Parathyroid adenoma (tissue), 2 donors: ENCODE data around the gene AP3M1.
"Not testable (repeated sequence)": the region's sequence is repeated elsewhere in the genome, so short reads cannot be mapped to it uniquely, and the experiment has no call there.

Source experiments
- H2AFZ ChIP-seq: fragments of 300-600 bp; sonication (generic); one replicate; pipeline ENCODE4 v1.7.0; 2017; ENCODE audit warnings: antibody characterized with exemption, mild to moderate bottlenecking
- H3K27ac ChIP-seq: fragments of 300-600 bp; sonication (generic); one replicate; pipeline ENCODE4 v1.7.0; 2017
- H3K27me3 ChIP-seq: fragments of 300-600 bp; sonication (generic); one replicate; pipeline ENCODE4 v1.7.0; 2017; ENCODE audit warnings: low read length; ENCODE audit not compliant: control insufficient read depth, insufficient read depth
- H3K36me3 ChIP-seq: fragments of 300-600 bp; sonication (generic); one replicate; pipeline ENCODE4 v1.7.0; 2017; ENCODE audit warnings: low read length; ENCODE audit not compliant: control insufficient read depth, insufficient read depth
- H3K4me1 ChIP-seq: fragments of 300-600 bp; sonication (generic); one replicate; pipeline ENCODE4 v1.7.0; 2017; ENCODE audit warnings: control low read depth
- H3K4me2 ChIP-seq: fragments of 300-600 bp; sonication (generic); one replicate; pipeline ENCODE4 v1.7.0; 2017; ENCODE audit warnings: low read length
- H3K4me3 ChIP-seq: fragments of 300-600 bp; sonication (generic); one replicate; pipeline ENCODE4 v1.7.0; 2017; ENCODE audit warnings: low read depth, low read length
- H3K79me2 ChIP-seq: fragments of 300-600 bp; sonication (generic); one replicate; pipeline ENCODE4 v1.7.0; 2017; ENCODE audit warnings: control low read depth
- H3K9ac ChIP-seq: fragments of 300-600 bp; sonication (generic); one replicate; pipeline ENCODE4 v1.7.0; 2017; ENCODE audit warnings: mild to moderate bottlenecking
- H3K9me3 ChIP-seq: fragments of 300-600 bp; sonication (generic); one replicate; pipeline ENCODE4 v1.7.0; 2017; ENCODE audit warnings: low read length; ENCODE audit not compliant: control insufficient read depth
- CTCF ChIP-seq: fragments of 300-600 bp; sonication (generic); IDR thresholded peaks from one replicate; pipeline ENCODE4 v1.7.0; 2017; ENCODE audit warnings: antibody characterized with exemption, mild to moderate bottlenecking
- donor health status: primary hyperparathyroidism.

The AP3M1 gene

GRCh38 chr10:74139981-74140380 lies 10.6 kb downstream of the AP3M1 start:
- Histone ChIP-seq H3K9ac (no peak overlapping the region), H3K4me2 (no peak overlapping the region), H3K4me1 (no peaks in the 10 kb centered on the region), H3K4me3 (no peak overlapping the region), H3K79me2 (peaks cover 16% of the 10 kb centered on the region), H3K27ac (no peak overlapping the region), H2AFZ (no peak overlapping the region), H3K9me3 (no peaks in the 10 kb centered on the region), H3K36me3 (no peaks in the 10 kb centered on the region), H3K27me3 (no peaks in the 10 kb centered on the region)
- no peak for TF ChIP-seq CTCF

DNA sequence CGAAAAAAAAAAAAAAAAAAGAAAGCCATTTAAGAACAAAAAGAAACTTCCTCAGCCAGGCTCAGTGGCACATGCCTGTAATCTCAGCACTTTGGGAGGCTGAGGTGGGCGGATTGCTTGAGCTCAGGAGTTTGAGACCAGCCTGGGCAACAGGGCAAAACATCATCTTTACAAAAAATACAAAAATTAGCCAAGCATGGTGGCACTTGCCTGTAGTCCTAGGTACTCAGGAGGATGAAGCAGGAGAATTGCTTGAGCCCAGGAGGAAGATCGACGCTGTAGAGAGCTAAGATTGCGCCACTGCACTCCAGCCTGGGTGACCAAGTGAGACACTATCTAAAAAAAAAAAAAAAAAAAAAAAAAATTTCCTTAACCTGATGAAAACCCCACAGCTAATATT lies 12.0 kb downstream of the AP3M1 start:
- not testable (repeated sequence) for H3K9me3 ChIP-seq, H3K4me1 ChIP-seq, H3K4me3 ChIP-seq, H2AFZ ChIP-seq, H3K9ac ChIP-seq, H3K27me3 ChIP-seq, H3K27ac ChIP-seq, H3K36me3 ChIP-seq, H3K4me2 ChIP-seq
- H3K79me2 ChIP-seq: peaks cover 12% of the 10 kb centered on the region

DNA sequence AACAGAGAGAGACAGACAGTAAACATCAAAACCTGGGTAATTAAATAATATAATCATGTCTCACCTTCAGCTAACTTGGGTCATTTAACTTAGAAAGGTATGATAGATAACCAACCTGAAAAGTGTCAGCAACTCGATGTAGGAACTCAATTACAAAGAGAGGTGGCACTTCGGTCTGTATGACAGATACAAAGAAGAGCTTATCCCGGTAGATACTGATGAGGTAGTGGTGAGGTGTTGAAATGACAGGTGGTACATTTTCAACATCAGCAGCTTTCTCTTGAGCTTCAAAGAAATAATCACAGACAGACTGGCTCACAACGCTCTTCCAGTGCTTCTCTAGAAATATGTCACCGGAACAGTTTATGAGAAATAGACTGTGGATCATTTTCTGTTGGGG lies 12.6 kb downstream of the AP3M1 start:
- Histone ChIP-seq H3K36me3 (no peaks in the 10 kb centered on the region), H3K27me3 (no peaks in the 10 kb centered on the region), H3K4me3 (no peak overlapping the region), H3K9me3 (no peaks in the 10 kb centered on the region), H3K9ac (no peak overlapping the region), H2AFZ (no peak overlapping the region), H3K4me2 (no peak overlapping the region), H3K79me2 (peaks cover 10% of the 10 kb centered on the region), H3K27ac (no peak overlapping the region), H3K4me1 (no peaks in the 10 kb centered on the region)
- TF ChIP-seq CTCF: no peak

DNA sequence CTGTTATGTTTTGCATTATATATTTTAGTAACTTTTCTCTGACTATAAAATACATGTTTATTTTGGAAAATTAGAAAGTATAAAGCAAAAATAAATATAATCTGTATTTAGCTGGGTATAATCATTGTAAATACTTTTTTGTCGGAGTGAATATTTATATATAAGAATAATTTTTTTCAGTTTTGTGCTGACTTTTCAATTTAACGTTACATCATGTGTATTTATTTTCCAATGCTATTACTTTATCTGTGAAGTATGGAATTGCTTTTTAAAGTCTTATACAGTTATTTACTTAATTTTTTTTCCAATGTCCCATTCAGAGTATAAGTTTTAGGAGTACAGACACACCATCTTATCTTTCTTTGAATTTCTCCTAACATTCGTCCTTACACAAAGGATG lies 15.2 kb downstream of the AP3M1 start:
- Histone ChIP-seq H3K4me2 (no peak overlapping the region), H3K9me3 (no peaks in the 10 kb centered on the region), H3K27ac (no peak overlapping the region), H3K36me3 (no peaks in the 10 kb centered on the region), H3K4me3 (no peak overlapping the region), H3K4me1 (no peaks in the 10 kb centered on the region), H3K79me2 (no peaks in the 10 kb centered on the region), H2AFZ (no peak overlapping the region), H3K27me3 (no peaks in the 10 kb centered on the region), H3K9ac (no peak overlapping the region)
- TF ChIP-seq CTCF: no peak

DNA sequence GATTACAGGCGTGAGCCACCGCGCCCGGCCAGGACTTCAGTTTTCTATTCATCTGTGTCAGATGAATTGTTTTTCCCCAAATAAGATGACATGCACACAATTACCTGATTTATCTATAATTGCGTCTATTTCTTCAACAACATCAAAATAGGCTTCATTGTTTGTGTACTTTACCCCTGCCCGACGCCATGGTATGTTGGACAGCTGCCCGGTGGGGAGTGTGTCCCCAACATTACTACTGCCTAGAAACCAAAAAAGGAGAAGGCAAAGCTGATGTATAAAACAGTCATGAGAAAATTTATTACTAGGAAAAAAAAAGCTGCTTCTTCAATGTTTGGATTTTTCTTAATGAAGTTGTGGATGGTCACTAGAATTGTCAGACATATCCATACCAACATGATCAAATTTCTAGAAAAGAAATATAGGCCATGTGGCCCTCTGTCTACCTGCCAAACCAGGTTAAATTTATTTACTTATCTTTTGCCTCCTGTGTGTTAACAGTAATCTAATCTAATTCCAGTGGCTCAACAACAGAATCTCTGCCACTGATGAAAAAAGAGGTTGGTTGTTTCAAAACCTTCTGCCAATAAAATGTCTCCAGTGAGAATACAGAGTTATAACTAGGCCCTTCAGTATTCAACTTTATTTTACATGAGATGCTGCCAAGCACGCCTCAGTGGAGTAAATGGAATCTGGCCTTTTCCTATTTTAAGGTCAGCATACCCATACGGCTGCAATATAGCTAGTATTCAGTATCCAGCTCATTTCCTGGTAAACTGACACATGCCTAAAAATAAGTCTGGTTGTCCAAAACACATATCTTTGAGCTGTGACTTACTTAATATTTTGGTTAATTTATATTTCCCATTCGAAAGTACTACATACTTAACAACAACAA lies 16.5 kb downstream of the AP3M1 start:
- no peaks in the 10 kb centered on the region for H3K79me2 ChIP-seq
- H3K9ac ChIP-seq: no peak overlapping the region
- no peak overlapping the region for H3K4me2 ChIP-seq
- H3K27me3 ChIP-seq: no peaks in the 10 kb centered on the region
- H2AFZ ChIP-seq: no peak overlapping the region
- H3K27ac ChIP-seq: no peak overlapping the region
- H3K4me3 ChIP-seq: no peak overlapping the region
- H3K9me3 ChIP-seq: no peaks in the 10 kb centered on the region
- H3K36me3 ChIP-seq: no peaks in the 10 kb centered on the region
- peaks cover 4% of the 10 kb centered on the region for H3K4me1 ChIP-seq
- no peak for TF ChIP-seq CTCF
